ENCODE data around the gene PRB4. TPM values are rescaled to one million over a fixed set of nuclear protein-coding genes. Genes with fewer than 3 reads are reported as not detected.

The PRB4 gene
- total RNA-seq, 6 donors from 2014 or later: 2.4 TPM; not detected in 5

- no peaks in the 10 kb centered on the region for H3K27me3 ChIP-seq
- no peaks in the 10 kb centered on the region for H3K9me3 ChIP-seq
- H3K4me1 ChIP-seq: no peaks in the 10 kb centered on the region
- ATAC-seq (ENCODE audit: low FRiP score in 2 of 2): no peak
- TF ChIP-seq CTCF (IDR thresholded peaks at IDR 0.05) (no peak), EP300 (IDR thresholded peaks at IDR 0.05) (no peak), POLR2AphosphoS5 (IDR thresholded peaks at IDR 0.05) (no peak), POLR2A (IDR thresholded peaks at IDR 0.05) (no peak)
- no peak overlapping the region for H3K27ac ChIP-seq
- DNase-seq: no peak
- no peak overlapping the region for H3K4me3 ChIP-seq
- 93 to 98% methylated on average over 3 of the region's 3 CpGs for WGBS, 2 donors
- H3K36me3 ChIP-seq: no peaks in the 10 kb centered on the region
Measured at GRCh38 chr12:11324426-11324825, 14.2 kb upstream of the PRB4 start.

- ATAC-seq (ENCODE audit: low FRiP score in 2 of 2) (no peak), DNase-seq (no peak)
- Histone ChIP-seq H3K9me3 (no peaks in the 10 kb centered on the region), H3K4me3 (no peak overlapping the region), H3K27ac (no peak overlapping the region), H3K27me3 (no peaks in the 10 kb centered on the region), H3K36me3 (no peaks in the 10 kb centered on the region), H3K4me1 (no peaks in the 10 kb centered on the region)
- TF ChIP-seq POLR2AphosphoS5 (IDR thresholded peaks at IDR 0.05) (no peak), EP300 (IDR thresholded peaks at IDR 0.05) (no peak), CTCF (IDR thresholded peaks at IDR 0.05) (no peak)
- 75 to 77% methylated on average over 2 of the region's 2 CpGs for WGBS, 2 donors
Measured at GRCh38 chr12:11321980-11322379, 11.7 kb upstream of the PRB4 start.

GRCh38 chr12:11307143-11307542 lies 3.1 kb downstream of the PRB4 start:
- DNase-seq: no peak
- no peaks in the 10 kb centered on the region for H3K36me3 ChIP-seq

GRCh38 chr12:11273449-11273848 lies 36.8 kb downstream of the PRB4 start:
- no peaks in the 10 kb centered on the region for H3K36me3 ChIP-seq
- H3K4me1 ChIP-seq: no peaks in the 10 kb centered on the region
- H3K27ac ChIP-seq: no peak overlapping the region
- DNase-seq: no peak
- no peaks in the 10 kb centered on the region for H3K27me3 ChIP-seq
- H3K4me3 ChIP-seq: no peak overlapping the region
- whole genome bisulfite sequencing, 2 donors: 73 to 79% methylated on average over 3 of the region's 3 CpGs
- TF ChIP-seq EP300 (IDR thresholded peaks at IDR 0.05) (no peak), POLR2A (IDR thresholded peaks at IDR 0.05) (no peak), CTCF (IDR thresholded peaks at IDR 0.05) (no peak), POLR2AphosphoS5 (IDR thresholded peaks at IDR 0.05) (no peak)
- H3K9me3 ChIP-seq: no peaks in the 10 kb centered on the region
- no peak for ATAC-seq (ENCODE audit: low FRiP score in 2 of 2)

More at GRCh38 chr12:11307143-11307542, 3.1 kb downstream of the PRB4 start:
- no peak overlapping the region for H3K27ac ChIP-seq
- WGBS, 2 donors: 72 to 76% methylated on average over 2 of the region's 2 CpGs
- H3K9me3 ChIP-seq: no peaks in the 10 kb centered on the region
- no peak for ATAC-seq (ENCODE audit: low FRiP score in 2 of 2)
- H3K4me1 ChIP-seq: no peaks in the 10 kb centered on the region
- TF ChIP-seq POLR2AphosphoS5 (IDR thresholded peaks at IDR 0.05): no peak
- TF ChIP-seq POLR2A (IDR thresholded peaks at IDR 0.05): no peak
- no peak for TF ChIP-seq EP300 (IDR thresholded peaks at IDR 0.05)
- no peak for TF ChIP-seq CTCF (IDR thresholded peaks at IDR 0.05)
- no peak overlapping the region for H3K4me3 ChIP-seq
- H3K27me3 ChIP-seq: no peaks in the 10 kb centered on the region

GRCh38 chr12:11269607-11270006 lies 40.6 kb downstream of the PRB4 start, which contains the start of gene PRB3:
PRB3 (minus strand) TSS chr12:11269707; CDS start chr12:11269669, 38 bp downstream.
- DNase-seq: no peak
- no peaks in the 10 kb centered on the region for H3K27me3 ChIP-seq
- no peaks in the 10 kb centered on the region for H3K36me3 ChIP-seq
- WGBS, 2 donors: 87 to 97% methylated on average over 3 of the region's 3 CpGs
- no peak within 1 kb of the TSS for H3K27ac ChIP-seq
- TF ChIP-seq POLR2A (IDR thresholded peaks at IDR 0.05) (no peak), EP300 (IDR thresholded peaks at IDR 0.05) (no peak), CTCF (IDR thresholded peaks at IDR 0.05) (no peak), POLR2AphosphoS5 (IDR thresholded peaks at IDR 0.05) (no peak)
- no peaks in the 10 kb centered on the region for H3K9me3 ChIP-seq
- ATAC-seq (ENCODE audit: low FRiP score in 2 of 2): no peak
- no peak within 1 kb of the TSS for H3K4me3 ChIP-seq
- no peaks in the 10 kb centered on the region for H3K4me1 ChIP-seq

Data from upper lobe of left lung (tissue), 6 donors.